ENCODE results near the gene GAGE12G.
"Not testable (repeated sequence)": the region's sequence is repeated elsewhere in the genome, so short reads cannot be mapped to it uniquely, and the experiment has no call there.

GRCh38 chrX:49560542-49560941 is 9.7 kb upstream of the GAGE12G start, which contains the start of gene GAGE12F:
- not testable (repeated sequence) for TF ChIP-seq CTCF (IDR thresholded peaks at IDR 0.05; ENCODE audit: insufficient read depth, low read depth, low read length); EZH2 (IDR thresholded peaks at IDR 0.05; ENCODE audit: insufficient read depth, low read length)
